ENCODE measurements around the gene SCD. TPM values are rescaled to one million over a fixed set of nuclear protein-coding genes. Genes with fewer than 3 reads are reported as not detected.
A peak's percentile ranks its signal among the peaks of the same experiment; 100 is the strongest.

SCD gene
- total RNA-seq, 1 experiment from 2014 or later: 652 TPM

GRCh38 chr10:100362570-100363496, 15.8 kb downstream of the SCD start:
- POLR2A ChIA-PET: interaction anchor here (2.1 to 4.8 kb wide), 2 partner anchors 8 to 11 kb away, joined by 7 to 23 read pairs; no protein-coding TSS in a partner anchor
- CTCF ChIA-PET: interaction anchor here (1.0 kb wide), 1 partner anchor 11 kb away, joined by 3 read pairs; no protein-coding TSS in a partner anchor
- peak overlapping the region; percentile 71 for H3K4me2 ChIP-seq (ENCODE audit: low read length)
- H3K9me2 ChIP-seq (ENCODE audit: insufficient read depth): no peaks in the 10 kb centered on the region
- H4K20me1 ChIP-seq (ENCODE audit: insufficient read depth): no peaks in the 10 kb centered on the region
- H3K4me1 ChIP-seq (ENCODE audit: control insufficient read depth in 1 of 2, insufficient read depth in 2 of 2, low read length in 2 of 2): peaks cover 88 to 94% of the 10 kb centered on the region in 2 experiments
- H3K27me3 ChIP-seq (ENCODE audit: insufficient read depth, low read length): no peaks in the 10 kb centered on the region
- intact Hi-C loops (cut with micrococcal nuclease): no loop called here
- DNase-seq (ENCODE audit: low read depth, low spot score): no peak
- peak overlapping the region; percentile 52; the same call in 1 of the 2 replicates for H3K9ac ChIP-seq (ENCODE audit: low read length)
- H2AFZ ChIP-seq (ENCODE audit: low read depth, low read length, poor library complexity, severe bottlenecking): no peak overlapping the region
- RAD21 ChIA-PET (ENCODE audit: low non-redundant PET in 1 of 2, low total read pairs in 2 of 2, uncharacterized antibody in 2 of 2, unreplicated experiment in 2 of 2): no interaction called here
- H3K36me3 ChIP-seq (ENCODE audit: control insufficient read depth in 1 of 2, insufficient read depth in 2 of 2, low read length in 2 of 2): peaks cover 24 to 27% of the 10 kb centered on the region in 2 experiments
- H3K4me3 ChIP-seq (replicated peaks in 1 of 2; ENCODE audit: low read depth in 1 of 2, low read length in 2 of 2): no peak overlapping the region
- no peaks in the 10 kb centered on the region for H3K9me3 ChIP-seq (ENCODE audit: control insufficient read depth in 1 of 2, insufficient read depth in 1 of 2, low read depth in 1 of 2, low read length in 2 of 2)
- no peak for ATAC-seq
- TF ChIP-seq POLR2AphosphoS5 (IDR thresholded peaks at IDR 0.05; ENCODE audit: low read depth, low read length) (0 out of 2 replicates have a peak, but pooled peaks have one; percentile 13), CTCF (IDR thresholded peaks at IDR 0.05 in 2 of 3, conservative IDR thresholded peaks at IDR 0.05 in 1 of 3; ENCODE audit: borderline replicate concordance in 1 of 3, insufficient read depth in 1 of 3, low read depth in 2 of 3, low read length in 2 of 3) (no peak)
- H3K27ac ChIP-seq (ENCODE audit: low read depth, low read length): peak overlapping the region; percentile 81
- BruUV-seq (replicated peaks): no TSS peak
- H3K79me2 ChIP-seq (ENCODE audit: insufficient read depth, low read length): peaks cover 13% of the 10 kb centered on the region

- Histone ChIP-seq H3K9me2 (ENCODE audit: insufficient read depth) (no peaks in the 10 kb centered on the region), H3K4me3 (replicated peaks in 1 of 2; ENCODE audit: low read depth in 1 of 2, low read length in 2 of 2) (peak overlapping the region in 1 of 2 experiments; percentile 29; a peak in 1 of 4 replicates), H3K27ac (ENCODE audit: low read depth, low read length) (peak overlapping the region; percentile 81), H4K20me1 (ENCODE audit: insufficient read depth) (no peaks in the 10 kb centered on the region), H3K4me1 (ENCODE audit: control insufficient read depth in 1 of 2, insufficient read depth in 2 of 2, low read length in 2 of 2) (peaks cover 94 to 97% of the 10 kb centered on the region in 2 experiments), H3K27me3 (ENCODE audit: insufficient read depth, low read length) (no peaks in the 10 kb centered on the region), H3K79me2 (ENCODE audit: insufficient read depth, low read length) (peaks cover 7% of the 10 kb centered on the region), H3K9ac (ENCODE audit: low read length) (peak overlapping the region; percentile 52), H2AFZ (ENCODE audit: low read depth, low read length, poor library complexity, severe bottlenecking) (no peak overlapping the region), H3K9me3 (ENCODE audit: control insufficient read depth in 1 of 2, insufficient read depth in 1 of 2, low read depth in 1 of 2, low read length in 2 of 2) (no peaks in the 10 kb centered on the region), H3K36me3 (ENCODE audit: control insufficient read depth in 1 of 2, insufficient read depth in 2 of 2, low read length in 2 of 2) (peaks cover 23 to 24% of the 10 kb centered on the region in 2 experiments; a peak in 3 of 4 replicates), H3K4me2 (ENCODE audit: low read length) (peak overlapping the region; percentile 71)
- CTCF ChIA-PET: interaction anchor here (1.0 to 1.1 kb wide), 2 partner anchors 9 to 70 kb away, joined by 3 to 4 read pairs; no protein-coding TSS in a partner anchor
- POLR2A ChIA-PET: interaction anchor here (0.8 to 4.8 kb wide), 4 partner anchors 9 to 18 kb away, joined by 3 to 25 read pairs (median 16); partner anchors contain the start of gene SCD
- RAD21 ChIA-PET (ENCODE audit: low non-redundant PET in 1 of 2, low total read pairs in 2 of 2, uncharacterized antibody in 2 of 2, unreplicated experiment in 2 of 2): interaction anchor here in 1 of 2 experiments (0.7 kb wide), 1 partner anchor 11 kb away, joined by 3 read pairs; no protein-coding TSS in a partner anchor
- DNase-seq (ENCODE audit: low read depth, low spot score): no peak
- intact Hi-C loops (cut with micrococcal nuclease): no loop called here
- peak; percentile 18; the same call in 1 of the 2 replicates for ATAC-seq
- TSS peak; percentile 33 for BruUV-seq (replicated peaks)
- TF ChIP-seq TCF7L2 (IDR thresholded peaks at IDR 0.05; ENCODE audit: borderline replicate concordance, extremely low read depth, insufficient read depth, insufficient read length): no peak
- TF ChIP-seq SRF (IDR thresholded peaks at IDR 0.05; ENCODE audit: low read depth): no peak
- no peak for TF ChIP-seq CTCF (IDR thresholded peaks at IDR 0.05 in 2 of 3, conservative IDR thresholded peaks at IDR 0.05 in 1 of 3; ENCODE audit: borderline replicate concordance in 1 of 3, insufficient read depth in 1 of 3, low read depth in 2 of 3, low read length in 2 of 3)
- TF ChIP-seq POLR2AphosphoS5 (IDR thresholded peaks at IDR 0.05; ENCODE audit: low read depth, low read length): no peak
- no peak for TF ChIP-seq JUND (IDR thresholded peaks at IDR 0.05)
- TF ChIP-seq MAX (IDR thresholded peaks at IDR 0.05): no peak
- TF ChIP-seq SIN3A (IDR thresholded peaks at IDR 0.05; ENCODE audit: low read depth): no peak
- TF ChIP-seq RAD21 (IDR thresholded peaks at IDR 0.05; ENCODE audit: low read depth): no peak
- TF ChIP-seq ATF3 (IDR thresholded peaks at IDR 0.05): no peak
- TF ChIP-seq YY1 (IDR thresholded peaks at IDR 0.05; ENCODE audit: extremely low read depth, insufficient replicate concordance, low read depth, low read length): no peak
- TF ChIP-seq FOSL1 (IDR thresholded peaks at IDR 0.05; ENCODE audit: low read depth): no peak
- TF ChIP-seq POLR2A (IDR thresholded peaks at IDR 0.05; ENCODE audit: borderline replicate concordance, extremely low read depth, insufficient read depth, insufficient read length): no peak
Observed at GRCh38 chr10:100364175-100364574, 17.1 kb downstream of the SCD start.
